Stomach (tissue), 9 donors: ENCODE data around the gene EIF4EBP3. TPM values are rescaled to one million over a fixed set of nuclear protein-coding genes. Genes with fewer than 3 reads are reported as not detected.
"Not testable (repeated sequence)": the region's sequence is repeated elsewhere in the genome, so short reads cannot be mapped to it uniquely, and the experiment has no call there.

Experiments
- DNase-seq, 2 donors: peaks; one replicate each; pipeline versions ENCODE4 v3.0.0 to v3.0.0-alpha.2; 2013 to 2019
- H3K27ac ChIP-seq, 5 donors: fragments of 200-600 bp in 4 of 5; sonication (generic) in 4 of 5; one replicate each; pipeline ENCODE4 v1.5.1; 2013 to 2019; ENCODE audit warnings: mild to moderate bottlenecking in 1 of 5, moderate library complexity in 1 of 5
- H3K27me3 ChIP-seq, 3 donors: fragments of 200-600 bp; sonication (generic); one replicate each; pipeline ENCODE4 v1.5.1; 2017 to 2019; ENCODE audit warnings: mixed run types in 1 of 3
- H3K36me3 ChIP-seq, 4 donors: fragments of 200-600 bp; sonication (generic); 1 replicate in 3 of 4; 2 replicates in 1 of 4; pipeline ENCODE4 v1.5.1; 2016 to 2019
- H3K4me1 ChIP-seq, 4 donors: fragments of 200-600 bp; sonication (generic); one replicate each; pipeline ENCODE4 v1.5.1; 2016 to 2019
- H3K4me3 ChIP-seq, 4 donors: fragments of 200-600 bp; sonication (generic) in 3 of 4; one replicate each; pipeline ENCODE4 v1.5.1; 2016 to 2019; ENCODE audit warnings: mild to moderate bottlenecking in 1 of 4
- H3K9me3 ChIP-seq, 4 donors: fragments of 200-600 bp; sonication (generic); one replicate each; pipeline ENCODE4 v1.5.1; 2016 to 2019
- CTCF ChIP-seq, 7 experiments: fragments of 450-650 bp in 4 of 7; fragments of 200-600 bp in 3 of 7; sonication (generic) in 3 of 7; IDR thresholded peaks; one replicate each; pipeline ENCODE4 v1.5.1; 2016 to 2019; ENCODE audit warnings: antibody characterized with exemption in 7 of 7, control low read depth in 2 of 7, mild to moderate bottlenecking in 1 of 7
- EP300 ChIP-seq: sonication (generic); formaldehyde crosslinking; IDR thresholded peaks from one replicate; pipeline ENCODE4 v1.6.1; 2017; ENCODE audit warnings: antibody characterized with exemption
- POLR2A ChIP-seq, 4 donors: fragments of 450-650 bp; IDR thresholded peaks; one replicate each; pipeline ENCODE4 v1.6.1; 2016; ENCODE audit warnings: antibody characterized with exemption in 4 of 4, control low read depth in 2 of 4, mild to moderate bottlenecking in 1 of 4, moderate library complexity in 1 of 4
- POLR2AphosphoS5 ChIP-seq, 3 donors: sonication (generic); formaldehyde crosslinking; IDR thresholded peaks; one replicate each; pipeline ENCODE4 v1.6.1; 2016; ENCODE audit warnings: antibody characterized with exemption in 3 of 3
- WGBS, 5 donors: extraction: QIAGEN DNeasy Blood & Tissue Kit in 3 of 5; methylation state at CpG; one replicate each; pipeline versions ENCODE4 v1.1.5 to v1.1.7; 2013 to 2018; 5-methylcytosine and 5-hydroxymethylcytosine counted together
- intact Hi-C: fragments of 100-400 bp; cut with DNase I; formaldehyde crosslinking; loops from one replicate; pipeline ENCODE4 v1.15.1; 2023; ENCODE audit warnings: low total_unique reads
- polyA plus RNA-seq, 3 donors: library from polyadenylated mRNA; stranded (reverse); fragments of 200-250 nt; gene quantifications; one replicate each; pipeline ENCODE4 v1.2.3, GENCODE V29; 2013
- total RNA-seq, 5 donors: library from RNA; depleted of rRNA; stranded (reverse); fragments of >200 nt; gene quantifications; one replicate each; pipeline versions ENCODE4 v1.1.0 to v1.2.3, GENCODE V29; 2014 to 2016
- donor health status: healthy with polysubstance abuse.
- donor health status: Bipolar disorder and iron deficiency.
- donor health status: healthy.

Gene EIF4EBP3
- total and polyA plus RNA-seq, 8 donors: 2.7 to 90.9 (median 12.2) TPM

DNA sequence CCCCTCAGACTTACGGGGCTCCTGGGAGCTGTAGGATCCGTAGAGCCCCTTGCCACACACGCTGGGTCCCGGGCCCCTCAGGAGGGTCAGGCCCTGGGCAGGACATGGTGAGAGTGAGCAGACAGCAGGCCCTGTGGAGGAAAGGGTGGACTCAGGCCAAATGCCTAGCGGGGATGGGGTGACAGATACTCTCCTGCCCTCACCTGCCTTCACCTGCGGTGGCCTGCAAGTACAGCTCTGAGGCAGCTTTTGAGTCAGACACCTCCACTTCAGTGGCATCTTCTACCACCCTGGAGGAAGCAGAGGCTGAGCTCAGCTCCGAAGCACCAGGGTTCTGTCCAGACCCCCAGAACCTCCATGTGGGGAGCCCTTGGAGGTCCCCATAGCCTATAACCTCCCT is 43.4 kb downstream of the EIF4EBP3 start:
- no peak for DNase-seq
- Histone ChIP-seq H3K4me1 (no peaks in the 10 kb centered on the region), H3K9me3 (no peaks in the 10 kb centered on the region), H3K4me3 (no peak overlapping the region), H3K27me3 (no peaks in the 10 kb centered on the region), H3K36me3 (no peaks in the 10 kb centered on the region), H3K27ac (peak overlapping the region in 1 of 5 donors; percentile 47)
- TF ChIP-seq POLR2A (IDR thresholded peaks at IDR 0.05) (no peak), EP300 (no peak), POLR2AphosphoS5 (IDR thresholded peaks at IDR 0.05) (no peak), CTCF (IDR thresholded peaks at IDR 0.05) (no peak)
- intact Hi-C loops: no loop called here
- 89 to 92% (median 90%) methylated on average over 6 to 7 of the region's 7 CpGs for WGBS, 5 donors

- intact Hi-C loops: no loop called here
- WGBS, 5 donors: 70 to 84% (median 83%) methylated on average over 5 of the region's 5 CpGs
- TF ChIP-seq EP300 (no peak), CTCF (IDR thresholded peaks at IDR 0.05) (no peak), POLR2A (IDR thresholded peaks at IDR 0.05) (no peak), POLR2AphosphoS5 (IDR thresholded peaks at IDR 0.05) (no peak)
- no peaks in the 10 kb centered on the region for H3K4me1 ChIP-seq
- peak overlapping the region in 1 of 4 donors; percentile 2 for H3K4me3 ChIP-seq
- H3K27ac ChIP-seq: peak overlapping the region in 2 of 5 donors; percentile 12 to 47
- H3K9me3 ChIP-seq: no peaks in the 10 kb centered on the region
- no peaks in the 10 kb centered on the region for H3K36me3 ChIP-seq
- no peaks in the 10 kb centered on the region for H3K27me3 ChIP-seq
- DNase-seq: no peak
Observed at GRCh38 chr5:140591747-140592372, 44.4 kb downstream of the EIF4EBP3 start.

- intact Hi-C loops: not testable (repeated sequence)
Observed at GRCh38 chr5:140593070-140593469, 45.6 kb downstream of the EIF4EBP3 start.

GRCh38 chr5:140594169-140594568 is 46.7 kb downstream of the EIF4EBP3 start:
- 60 to 90% (median 78%) methylated on average over 1 to 6 of the region's 6 CpGs for WGBS, 5 donors
- Histone ChIP-seq H3K27me3 (no peaks in the 10 kb centered on the region), H3K4me1 (no peaks in the 10 kb centered on the region), H3K36me3 (no peaks in the 10 kb centered on the region), H3K27ac (peak overlapping the region in 1 of 5 donors; percentile 60), H3K9me3 (no peaks in the 10 kb centered on the region), H3K4me3 (no peak overlapping the region)
- TF ChIP-seq CTCF (IDR thresholded peaks at IDR 0.05) (no peak), POLR2A (IDR thresholded peaks at IDR 0.05) (no peak), POLR2AphosphoS5 (IDR thresholded peaks at IDR 0.05) (no peak), EP300 (no peak)
- intact Hi-C loops: no loop called here
- DNase-seq: no peak

More at GRCh38 chr5:140593070-140593469, 45.6 kb downstream of the EIF4EBP3 start:
- H3K4me3 ChIP-seq, H3K27me3 ChIP-seq, H3K27ac ChIP-seq, H3K4me1 ChIP-seq, H3K36me3 ChIP-seq, H3K9me3 ChIP-seq: not testable (repeated sequence)
- WGBS, 5 donors: 26 to 49% (median 36%) methylated on average over 10 to 13 of the region's 14 CpGs
- peak in 1 of 2 donors; percentile 38 for DNase-seq
